Measurements from ENCODE around the gene DNAJC5G.
A peak's percentile ranks its signal among the peaks of the same experiment; 100 is the strongest.

- TF ChIP-seq EZH2 (IDR thresholded peaks at IDR 0.05; ENCODE audit: insufficient read depth, low read length), result peak; percentile 91
- TF ChIP-seq, protein P1, sequence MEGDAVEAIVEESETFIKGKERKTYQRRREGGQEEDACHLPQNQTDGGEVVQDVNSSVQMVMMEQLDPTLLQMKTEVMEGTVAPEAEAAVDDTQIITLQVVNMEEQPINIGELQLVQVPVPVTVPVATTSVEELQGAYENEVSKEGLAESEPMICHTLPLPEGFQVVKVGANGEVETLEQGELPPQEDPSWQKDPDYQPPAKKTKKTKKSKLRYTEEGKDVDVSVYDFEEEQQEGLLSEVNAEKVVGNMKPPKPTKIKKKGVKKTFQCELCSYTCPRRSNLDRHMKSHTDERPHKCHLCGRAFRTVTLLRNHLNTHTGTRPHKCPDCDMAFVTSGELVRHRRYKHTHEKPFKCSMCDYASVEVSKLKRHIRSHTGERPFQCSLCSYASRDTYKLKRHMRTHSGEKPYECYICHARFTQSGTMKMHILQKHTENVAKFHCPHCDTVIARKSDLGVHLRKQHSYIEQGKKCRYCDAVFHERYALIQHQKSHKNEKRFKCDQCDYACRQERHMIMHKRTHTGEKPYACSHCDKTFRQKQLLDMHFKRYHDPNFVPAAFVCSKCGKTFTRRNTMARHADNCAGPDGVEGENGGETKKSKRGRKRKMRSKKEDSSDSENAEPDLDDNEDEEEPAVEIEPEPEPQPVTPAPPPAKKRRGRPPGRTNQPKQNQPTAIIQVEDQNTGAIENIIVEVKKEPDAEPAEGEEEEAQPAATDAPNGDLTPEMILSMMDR (IDR thresholded peaks at IDR 0.05; ENCODE audit: insufficient read depth, low read depth, low read length), result no peak
Observed at GRCh38 chr2:27307545-27308358, 32.5 kb downstream of the DNAJC5G start.

Measured in astrocyte (in vitro differentiated cells and primary cell).